Measurements from ENCODE around the gene MAGI1. TPM values are rescaled to one million over a fixed set of nuclear protein-coding genes. Genes with fewer than 3 reads are reported as not detected.

Gene MAGI1
- total and polyA plus RNA-seq, 2 donors (not counting 1 experiment from before 2014, with no cell fraction given), result 0.10 to 0.22 TPM

DNA sequence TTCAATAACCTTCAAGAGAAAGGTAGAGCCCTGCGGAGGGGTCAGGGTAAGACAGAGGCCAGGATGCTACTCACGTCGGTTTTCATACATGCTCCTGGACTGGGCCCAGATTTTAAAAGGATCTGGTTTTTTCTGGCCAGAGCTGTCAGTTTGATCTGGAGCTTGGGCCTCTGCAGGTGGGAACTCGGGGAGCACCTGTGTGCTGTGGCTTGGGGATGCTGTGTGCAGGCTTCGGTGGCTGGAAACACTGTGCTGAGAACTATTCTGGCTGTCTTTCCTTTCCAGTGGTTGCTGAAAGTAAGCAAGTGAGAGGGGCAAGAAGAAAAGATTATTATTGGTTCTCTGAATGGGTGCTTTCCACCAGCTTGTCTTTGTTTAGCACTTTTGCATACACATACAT, 647.6 kb downstream of the MAGI1 start:
- no peak overlapping the region for H3K4me2 ChIP-seq (replicated peaks; ENCODE audit: low read depth, low read length, poor library complexity, severe bottlenecking)
- H4K20me1 ChIP-seq (ENCODE audit: control insufficient read depth, insufficient read depth, low read length, poor library complexity, severe bottlenecking), result no peaks in the 10 kb centered on the region
- no peaks in the 10 kb centered on the region for H3K4me1 ChIP-seq (ENCODE audit: control insufficient read depth in 2 of 2, insufficient read depth in 2 of 2, low read length in 2 of 2)
- no peak overlapping the region for H3K9ac ChIP-seq (ENCODE audit: low read length)
- no peak overlapping the region for H3K4me3 Mint-ChIP-seq
- H3K79me2 ChIP-seq (ENCODE audit: control insufficient read depth, insufficient read depth, low read length), result no peaks in the 10 kb centered on the region
- H3K36me3 ChIP-seq (replicated peaks in 1 of 2; ENCODE audit: control extremely low read depth in 1 of 2, control insufficient read depth in 1 of 2, extremely low read depth in 1 of 2, insufficient read depth in 2 of 2, low read length in 1 of 2), result no peaks in the 10 kb centered on the region
- H2AFZ ChIP-seq (ENCODE audit: insufficient read depth, low read depth, low read length, poor library complexity, severe bottlenecking), result no peak overlapping the region
- WGBS (ENCODE audit: insufficient coverage), result 79% methylated on average over 5 of the region's 5 CpGs
- H3K9me3 ChIP-seq (ENCODE audit: control extremely low read depth in 1 of 3, control insufficient read depth in 2 of 3, insufficient read depth in 1 of 3, low read length in 2 of 3), result peaks cover 0 to 1% (median 0%) of the 10 kb centered on the region in 3 donors
- no peak overlapping the region for H3K27ac ChIP-seq (ENCODE audit: low read length in 2 of 2)
- ChIA-PET CTCF (no interaction called here), POLR2A (no interaction called here)
- no peak overlapping the region for H3K27ac Mint-ChIP-seq
- no peaks in the 10 kb centered on the region for H3K9me3 Mint-ChIP-seq (ENCODE audit: insufficient read depth)
- no peak overlapping the region for H3K4me3 ChIP-seq (ENCODE audit: control extremely low read depth in 1 of 5, extremely low read depth in 1 of 5, insufficient read depth in 1 of 5, low read depth in 2 of 5, low read length in 4 of 5)
- no peaks in the 10 kb centered on the region for H3K27me3 Mint-ChIP-seq
- DNase-seq (no peak), ATAC-seq (ENCODE audit: low read depth) (no peak)
- no peaks in the 10 kb centered on the region for H3K27me3 ChIP-seq (replicated peaks in 1 of 4; ENCODE audit: control extremely low read depth in 1 of 4, control insufficient read depth in 3 of 4, insufficient read depth in 4 of 4, low read length in 3 of 4)
- no peaks in the 10 kb centered on the region for H3K4me1 Mint-ChIP-seq
- intact Hi-C loops (cut with micrococcal nuclease), result no loop called here
- TF ChIP-seq, protein P1, sequence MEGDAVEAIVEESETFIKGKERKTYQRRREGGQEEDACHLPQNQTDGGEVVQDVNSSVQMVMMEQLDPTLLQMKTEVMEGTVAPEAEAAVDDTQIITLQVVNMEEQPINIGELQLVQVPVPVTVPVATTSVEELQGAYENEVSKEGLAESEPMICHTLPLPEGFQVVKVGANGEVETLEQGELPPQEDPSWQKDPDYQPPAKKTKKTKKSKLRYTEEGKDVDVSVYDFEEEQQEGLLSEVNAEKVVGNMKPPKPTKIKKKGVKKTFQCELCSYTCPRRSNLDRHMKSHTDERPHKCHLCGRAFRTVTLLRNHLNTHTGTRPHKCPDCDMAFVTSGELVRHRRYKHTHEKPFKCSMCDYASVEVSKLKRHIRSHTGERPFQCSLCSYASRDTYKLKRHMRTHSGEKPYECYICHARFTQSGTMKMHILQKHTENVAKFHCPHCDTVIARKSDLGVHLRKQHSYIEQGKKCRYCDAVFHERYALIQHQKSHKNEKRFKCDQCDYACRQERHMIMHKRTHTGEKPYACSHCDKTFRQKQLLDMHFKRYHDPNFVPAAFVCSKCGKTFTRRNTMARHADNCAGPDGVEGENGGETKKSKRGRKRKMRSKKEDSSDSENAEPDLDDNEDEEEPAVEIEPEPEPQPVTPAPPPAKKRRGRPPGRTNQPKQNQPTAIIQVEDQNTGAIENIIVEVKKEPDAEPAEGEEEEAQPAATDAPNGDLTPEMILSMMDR (IDR thresholded peaks at IDR 0.05), result no peak
- TF ChIP-seq EZH2 (IDR thresholded peaks at IDR 0.05; ENCODE audit: borderline replicate concordance, insufficient read depth, low read depth, low read length, poor library complexity, severe bottlenecking), result no peak

DNA sequence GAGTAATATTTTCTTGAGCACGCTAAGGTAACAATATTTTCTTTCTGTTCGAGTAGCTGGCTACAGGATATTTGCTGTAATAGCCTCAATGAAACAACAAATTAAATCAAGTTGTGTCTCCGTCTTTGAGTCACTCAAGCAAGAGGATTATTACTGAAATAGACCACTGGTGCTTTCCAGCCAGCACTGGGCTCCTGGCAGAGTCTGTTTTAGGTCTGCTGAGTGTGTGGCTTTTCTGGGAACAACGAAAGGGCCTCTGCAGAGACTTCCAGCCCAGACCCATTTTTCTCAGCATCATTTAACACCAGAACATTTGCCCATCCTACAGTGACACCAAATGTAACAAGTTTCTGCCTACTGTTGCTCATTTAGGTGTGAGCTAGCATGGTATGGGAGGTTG, 652.9 kb downstream of the MAGI1 start:
- POLR2A ChIA-PET, result no interaction called here
- H3K79me2 ChIP-seq (ENCODE audit: control insufficient read depth, insufficient read depth, low read length), result no peaks in the 10 kb centered on the region

More for the DNA sequence above, 652.9 kb downstream of the MAGI1 start:
- no peak overlapping the region for H3K27ac Mint-ChIP-seq
- no peak for ATAC-seq (ENCODE audit: low read depth)
- Histone ChIP-seq H4K20me1 (ENCODE audit: control insufficient read depth, insufficient read depth, low read length, poor library complexity, severe bottlenecking) (no peaks in the 10 kb centered on the region), H3K4me1 (ENCODE audit: control insufficient read depth in 2 of 2, insufficient read depth in 2 of 2, low read length in 2 of 2) (no peaks in the 10 kb centered on the region), H3K36me3 (replicated peaks in 1 of 2; ENCODE audit: control extremely low read depth in 1 of 2, control insufficient read depth in 1 of 2, extremely low read depth in 1 of 2, insufficient read depth in 2 of 2, low read length in 1 of 2) (no peaks in the 10 kb centered on the region), H3K27me3 (replicated peaks in 1 of 4; ENCODE audit: control extremely low read depth in 1 of 4, control insufficient read depth in 3 of 4, insufficient read depth in 4 of 4, low read length in 3 of 4) (no peaks in the 10 kb centered on the region), H3K4me2 (replicated peaks; ENCODE audit: low read depth, low read length, poor library complexity, severe bottlenecking) (no peak overlapping the region), H3K4me3 (ENCODE audit: control extremely low read depth in 1 of 5, extremely low read depth in 1 of 5, insufficient read depth in 1 of 5, low read depth in 2 of 5, low read length in 4 of 5) (no peak overlapping the region), H3K9me3 (ENCODE audit: control extremely low read depth in 1 of 3, control insufficient read depth in 2 of 3, insufficient read depth in 1 of 3, low read length in 2 of 3) (peaks cover 0 to 1% (median 0%) of the 10 kb centered on the region in 3 donors), H2AFZ (ENCODE audit: insufficient read depth, low read depth, low read length, poor library complexity, severe bottlenecking) (no peak overlapping the region), H3K27ac (ENCODE audit: low read length in 2 of 2) (no peak overlapping the region), H3K9ac (ENCODE audit: low read length) (no peak overlapping the region)
- CTCF ChIA-PET, result no interaction called here
- H3K27me3 Mint-ChIP-seq, result no peaks in the 10 kb centered on the region
- TF ChIP-seq EZH2 (IDR thresholded peaks at IDR 0.05; ENCODE audit: borderline replicate concordance, insufficient read depth, low read depth, low read length, poor library complexity, severe bottlenecking), result no peak
- TF ChIP-seq, protein P1 (IDR thresholded peaks at IDR 0.05), result no peak
- peaks cover 2% of the 10 kb centered on the region for H3K9me3 Mint-ChIP-seq (ENCODE audit: insufficient read depth)
- intact Hi-C loops (cut with micrococcal nuclease), result no loop called here
- DNase-seq, result no peak
- no peak overlapping the region for H3K4me3 Mint-ChIP-seq
- no peaks in the 10 kb centered on the region for H3K4me1 Mint-ChIP-seq
- WGBS (ENCODE audit: insufficient coverage), result 83% methylated on average over 1 of the region's 4 CpGs
